Measurements from ENCODE around the gene SPOCD1.

SPOCD1 gene

DNA sequence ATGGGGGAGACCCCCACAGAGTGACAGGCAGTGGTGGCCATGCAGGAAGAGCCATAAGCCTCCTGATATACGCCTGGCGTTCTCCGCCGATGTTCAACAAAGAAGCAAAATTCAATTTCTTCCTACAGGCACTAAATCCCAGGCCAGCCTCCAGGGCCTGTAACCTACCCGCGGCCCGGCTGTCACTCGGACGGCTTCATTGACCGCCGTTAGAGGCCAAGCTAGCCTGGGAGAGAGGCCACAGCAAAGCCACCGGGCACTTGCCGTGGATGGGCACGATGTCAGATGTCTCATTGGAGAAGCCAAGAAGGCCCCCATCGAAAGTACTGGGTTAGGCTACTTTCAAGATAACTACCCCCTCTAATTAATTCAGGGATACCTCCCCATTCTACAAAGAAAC is 61.4 kb downstream of the SPOCD1 start:
- no peak for DNase-seq

DNA sequence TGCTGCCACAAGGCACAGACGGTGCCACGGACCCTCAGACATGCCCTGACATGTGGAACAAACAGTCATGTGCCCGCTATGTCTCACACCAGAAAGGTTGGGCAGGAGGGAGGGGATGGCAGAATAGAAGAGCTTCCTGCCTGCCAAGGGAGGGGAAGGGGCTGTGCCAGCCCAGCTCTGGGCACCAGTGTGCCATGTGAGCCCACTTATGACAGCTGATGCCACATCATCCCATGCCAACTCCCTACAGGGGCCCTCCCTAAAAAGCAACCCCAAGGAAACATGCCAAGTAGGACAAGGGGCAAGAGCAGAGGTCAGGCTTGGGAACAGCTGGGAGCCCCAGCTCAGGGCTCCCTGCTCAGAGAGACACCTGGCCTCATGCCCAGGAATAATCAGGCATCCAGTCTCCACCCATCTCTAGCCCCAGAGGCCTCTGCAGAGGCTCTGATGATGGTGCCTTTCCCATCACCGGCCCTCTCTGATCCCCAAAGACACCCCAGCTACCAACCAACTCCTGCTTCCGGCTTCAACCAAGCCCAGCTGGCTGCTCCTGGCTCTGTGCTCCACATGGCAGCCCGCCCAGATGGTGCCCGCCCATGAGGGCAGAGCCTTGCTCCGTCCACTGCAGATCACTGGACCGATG is 62.0 kb downstream of the SPOCD1 start:
- no peak for DNase-seq

DNA sequence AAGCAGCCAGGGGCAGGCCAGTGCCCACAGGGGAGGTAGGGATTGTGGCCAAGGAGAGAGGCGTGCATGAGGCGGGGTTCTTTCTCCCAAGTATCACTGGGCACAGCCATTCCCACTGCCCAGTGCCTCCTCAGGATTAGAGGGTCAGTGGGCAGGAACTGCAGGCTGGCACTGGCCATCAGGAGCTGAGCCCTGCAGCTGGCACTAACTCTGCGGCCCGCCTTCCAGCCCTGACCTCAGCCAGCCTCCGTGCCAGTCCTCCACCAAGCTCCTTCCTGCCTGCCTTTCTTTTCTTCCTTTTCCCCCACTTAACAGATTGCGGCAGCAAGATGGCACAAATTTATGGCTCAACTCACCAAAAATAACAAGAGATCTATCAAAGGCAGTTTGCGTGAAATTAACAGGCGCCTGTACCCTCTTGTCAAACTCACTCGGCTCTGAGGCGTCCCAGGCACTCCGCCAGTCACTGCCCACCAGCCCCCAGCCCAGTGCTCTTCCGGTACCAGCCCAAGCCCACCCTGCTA is 62.8 kb downstream of the SPOCD1 start:
- DNase-seq: no peak

DNA sequence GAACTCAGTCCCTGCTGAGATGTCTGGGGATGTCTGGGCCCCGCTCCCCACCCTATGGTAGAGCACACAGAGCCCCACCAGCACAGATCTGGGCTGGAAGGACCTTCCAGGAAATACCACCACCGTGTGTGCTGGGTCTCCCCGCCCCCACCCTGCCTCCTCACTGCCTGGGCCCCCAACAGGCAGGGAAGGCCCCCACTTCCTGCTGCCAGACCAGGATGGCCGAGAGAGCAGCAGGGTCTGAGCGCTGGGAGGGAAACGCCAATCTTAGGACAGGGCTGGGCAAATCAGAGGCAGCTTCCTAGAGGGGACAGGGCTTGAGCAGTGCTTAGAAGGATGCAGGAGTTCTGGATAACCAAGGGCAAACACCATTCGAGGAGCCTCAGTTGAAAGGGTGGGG is 63.6 kb downstream of the SPOCD1 start:
- no peak for DNase-seq

DNA sequence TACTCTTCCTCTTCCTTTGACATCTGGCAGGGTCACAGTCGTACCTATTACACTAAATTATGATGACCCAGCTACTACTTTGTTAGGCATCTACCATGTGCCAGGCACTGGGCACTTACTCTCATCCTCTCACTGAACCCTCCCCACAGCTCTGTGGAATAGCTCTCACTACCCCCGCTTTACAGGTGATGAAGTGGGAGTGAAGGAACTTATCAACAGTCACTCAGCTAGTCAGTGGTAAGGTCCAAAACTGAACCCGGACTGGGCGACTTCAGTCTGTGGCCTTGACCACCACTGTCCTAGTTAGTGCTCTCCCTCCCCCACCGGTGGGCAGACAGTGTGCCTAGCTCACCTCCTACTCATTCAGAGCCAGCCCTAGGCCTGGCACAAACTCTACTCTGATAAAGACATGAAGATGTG is 64.0 kb downstream of the SPOCD1 start:
- DNase-seq: no peak

DNA sequence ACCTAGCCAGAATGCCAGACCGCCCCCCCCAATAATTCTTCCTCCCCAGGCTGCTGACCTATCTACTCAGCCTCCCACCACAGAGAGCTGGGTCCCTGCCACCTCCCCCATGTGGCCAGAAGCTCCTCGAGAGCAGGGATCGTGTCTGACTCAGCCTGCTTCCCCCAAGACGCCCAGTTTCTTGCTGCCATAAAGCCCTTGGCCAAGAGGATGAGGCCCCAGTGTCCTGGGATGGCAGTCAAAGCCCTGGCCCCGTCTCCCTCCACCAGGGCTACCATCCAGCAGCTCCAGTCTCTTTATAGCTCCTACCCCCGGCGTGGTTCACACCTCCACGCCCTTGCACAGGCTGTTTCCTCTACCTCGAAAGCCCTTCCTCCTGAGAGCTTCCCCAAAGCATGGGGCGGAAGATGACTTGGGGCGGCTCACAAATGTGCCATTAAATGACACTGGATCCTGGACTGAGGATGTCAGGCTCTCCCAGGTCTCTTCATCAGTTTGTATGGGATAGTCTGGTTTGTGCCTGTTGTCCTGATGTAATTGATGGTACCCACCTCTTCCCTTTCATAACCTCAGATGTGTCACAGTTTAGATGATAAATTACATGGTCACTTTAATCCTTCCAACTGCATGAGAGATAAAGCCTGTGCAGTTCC is 64.8 kb downstream of the SPOCD1 start:
- peak; percentile 78 for DNase-seq

DNA sequence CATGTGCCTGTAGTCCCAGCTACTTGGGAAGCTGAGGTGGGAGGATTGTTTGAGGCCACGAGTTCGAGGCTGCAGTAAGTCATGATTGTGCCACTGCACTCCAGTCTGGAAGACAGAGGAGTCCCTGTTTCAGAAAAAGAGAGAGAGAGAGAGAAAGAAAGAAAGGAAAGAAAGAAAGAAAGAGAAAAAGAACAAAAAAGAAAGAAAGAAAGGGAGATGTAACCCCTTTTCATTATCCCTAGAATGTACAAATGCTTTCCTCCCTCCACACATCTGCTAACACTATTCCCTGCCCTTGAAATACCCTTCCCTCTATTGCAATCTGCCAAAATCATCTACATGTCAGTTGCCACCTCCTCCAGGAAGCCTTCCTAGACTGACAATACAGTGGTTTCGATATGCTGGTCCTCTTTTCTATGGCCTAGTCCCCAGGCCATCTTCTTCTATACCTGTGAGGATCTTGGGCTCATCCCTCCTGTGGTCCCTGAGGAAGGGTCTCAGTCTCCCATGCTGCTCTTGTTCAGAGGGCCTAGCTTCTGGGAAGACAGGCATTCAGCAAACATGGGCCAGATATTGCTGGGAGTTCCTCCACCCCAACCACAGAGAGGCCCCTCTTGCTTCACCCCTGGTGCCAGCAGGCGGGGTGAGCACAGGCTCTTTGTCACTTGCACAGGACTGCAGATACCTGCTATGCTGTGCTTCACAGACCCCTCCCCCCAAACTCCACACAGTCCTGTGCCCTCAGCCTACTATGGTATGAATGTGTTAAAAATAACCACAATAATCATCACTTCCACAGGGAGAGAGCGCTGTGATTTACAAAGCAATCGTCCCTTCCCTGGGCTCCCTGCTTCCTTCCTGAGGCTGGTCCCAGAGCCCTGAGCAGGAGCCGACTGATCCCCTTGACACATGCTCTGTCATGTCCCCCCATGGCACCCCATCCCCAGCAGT is 65.8 kb downstream of the SPOCD1 start:
- peak; percentile 54 for DNase-seq

DNA sequence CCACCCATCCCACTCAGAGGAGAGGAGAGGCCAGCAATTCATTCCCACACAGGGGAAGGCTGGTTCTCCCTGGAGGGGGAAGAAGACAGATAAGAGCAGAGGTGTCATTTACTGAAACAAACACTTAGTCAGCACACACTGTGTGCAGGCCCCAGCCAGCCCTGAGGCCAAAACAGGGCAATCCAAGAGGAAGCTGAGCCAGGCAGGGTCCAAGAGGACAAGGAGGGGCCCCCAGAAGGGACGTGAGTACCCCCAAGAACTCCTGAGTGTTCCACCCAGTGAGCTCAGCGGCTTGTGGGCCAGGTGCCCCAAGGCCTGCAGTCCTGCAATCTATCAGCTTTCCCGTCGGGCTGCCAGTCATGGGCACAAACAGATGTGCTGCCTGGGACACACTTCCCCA is 67.5 kb downstream of the SPOCD1 start:
- no peak for DNase-seq

DNA sequence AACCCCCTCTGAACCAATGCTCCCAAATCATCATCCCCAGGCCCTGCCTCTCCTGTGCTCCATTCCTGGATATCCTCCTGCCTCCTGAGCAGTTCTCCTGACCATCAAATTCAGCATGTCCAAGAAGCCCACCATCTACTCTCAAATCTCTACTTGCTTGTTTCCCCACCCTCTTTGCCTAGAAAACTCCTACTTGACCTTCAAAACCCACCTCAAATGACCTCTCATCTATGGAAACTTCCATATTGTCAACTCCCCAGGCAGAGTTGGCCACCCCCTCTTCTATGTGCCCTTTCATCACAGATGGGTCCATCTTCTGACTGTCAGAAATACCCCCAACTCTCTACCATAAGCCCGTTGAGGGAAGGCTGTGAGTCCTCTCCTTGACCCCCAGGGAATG is 68.5 kb downstream of the SPOCD1 start:
- no peak for DNase-seq

DNA sequence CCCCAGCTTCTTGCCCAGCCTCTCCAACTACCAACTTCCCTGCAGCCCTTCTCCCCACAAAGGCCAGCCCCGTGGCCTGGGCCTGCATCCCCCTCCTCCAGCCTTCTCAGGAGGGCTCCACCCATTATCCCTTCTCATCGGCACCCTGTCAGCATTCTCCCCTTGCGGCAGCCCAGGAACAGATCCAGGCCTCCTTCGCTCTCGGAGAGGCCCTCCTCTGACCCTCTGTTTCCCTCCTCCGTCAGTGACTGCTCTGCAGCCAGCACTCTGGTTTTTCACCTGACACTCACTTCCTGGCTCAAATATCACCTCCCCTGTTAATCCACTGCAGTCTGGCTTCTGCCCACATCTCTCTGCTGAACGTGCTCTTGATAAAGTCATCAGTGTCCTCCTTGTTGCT is 69.1 kb downstream of the SPOCD1 start:
- no peak for DNase-seq

DNA sequence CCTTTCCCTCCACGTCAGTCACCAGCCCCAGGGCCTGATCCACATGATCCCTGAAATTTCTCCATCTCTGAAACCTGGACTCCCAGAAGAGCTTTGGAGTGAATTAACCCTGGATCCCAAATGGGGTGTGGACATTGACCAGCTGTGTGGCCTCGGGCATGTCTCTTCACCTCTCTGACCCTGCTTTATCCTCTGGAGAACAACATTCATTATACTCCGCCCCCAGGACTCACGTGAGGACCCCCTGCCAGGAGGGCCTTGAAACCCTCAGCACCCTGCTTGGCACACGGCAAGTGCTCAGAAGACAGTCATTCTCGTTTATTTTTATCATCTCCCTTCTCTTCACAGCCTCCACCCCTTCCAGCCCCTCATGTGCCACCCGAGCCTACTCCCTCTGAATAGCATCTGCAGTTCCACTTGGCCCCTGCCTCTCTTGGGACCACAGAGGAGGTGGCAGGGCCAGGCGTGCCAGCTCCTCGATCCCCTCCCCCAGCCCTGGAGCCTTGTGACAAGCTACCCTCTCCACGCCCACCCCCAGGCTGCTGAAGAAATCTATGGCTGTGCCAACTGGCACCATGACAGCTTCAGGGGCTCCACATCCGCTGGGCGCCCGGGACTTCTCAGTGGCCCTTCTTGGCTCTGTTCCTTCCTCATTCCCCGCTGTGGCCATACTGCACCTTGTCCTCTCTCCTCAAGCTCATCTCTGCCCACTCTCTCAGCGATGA is 69.7 kb downstream of the SPOCD1 start:
- no peak for DNase-seq

DNA sequence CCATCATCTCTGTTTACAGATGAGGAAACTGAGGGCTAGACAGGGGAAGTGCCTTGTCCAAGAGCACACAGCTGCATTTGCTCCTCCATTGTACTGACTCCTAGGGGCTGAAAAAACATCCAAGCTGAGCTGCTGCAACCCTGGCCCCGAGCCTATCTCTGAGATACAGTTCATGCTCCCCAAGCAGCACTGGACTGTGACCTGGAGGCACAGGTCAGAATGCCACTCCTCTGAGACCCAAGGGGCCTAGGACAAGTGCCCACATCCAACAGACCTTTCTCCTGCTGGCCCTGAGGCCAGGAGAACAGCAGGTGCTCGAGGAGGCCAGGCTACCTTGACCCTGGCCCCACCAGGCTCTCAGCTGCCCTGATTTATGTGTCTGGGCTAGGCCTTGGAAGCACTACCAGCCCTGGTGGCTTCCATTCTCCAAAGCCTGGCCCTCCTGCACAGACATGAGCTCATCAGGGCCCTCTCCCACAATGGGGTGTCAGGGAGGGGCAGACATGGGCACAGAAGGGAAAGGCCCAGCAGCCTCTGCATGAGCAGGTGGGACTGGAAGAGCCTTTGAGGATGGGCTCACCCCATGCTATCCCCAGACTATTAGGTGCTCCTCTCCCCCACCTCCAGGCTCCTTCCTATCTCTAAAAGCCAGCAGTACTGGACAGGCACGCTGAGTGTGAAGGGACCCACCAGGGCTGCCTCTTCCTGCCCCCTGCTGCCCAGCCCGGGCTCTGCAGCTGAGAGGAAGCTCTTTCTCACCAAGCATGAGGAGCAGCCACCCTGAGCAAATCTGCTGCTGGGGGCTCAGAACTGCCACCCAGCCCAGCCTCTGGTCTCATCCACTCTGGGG is 70.5 kb downstream of the SPOCD1 start:
- DNase-seq: peak; percentile 65

DNA sequence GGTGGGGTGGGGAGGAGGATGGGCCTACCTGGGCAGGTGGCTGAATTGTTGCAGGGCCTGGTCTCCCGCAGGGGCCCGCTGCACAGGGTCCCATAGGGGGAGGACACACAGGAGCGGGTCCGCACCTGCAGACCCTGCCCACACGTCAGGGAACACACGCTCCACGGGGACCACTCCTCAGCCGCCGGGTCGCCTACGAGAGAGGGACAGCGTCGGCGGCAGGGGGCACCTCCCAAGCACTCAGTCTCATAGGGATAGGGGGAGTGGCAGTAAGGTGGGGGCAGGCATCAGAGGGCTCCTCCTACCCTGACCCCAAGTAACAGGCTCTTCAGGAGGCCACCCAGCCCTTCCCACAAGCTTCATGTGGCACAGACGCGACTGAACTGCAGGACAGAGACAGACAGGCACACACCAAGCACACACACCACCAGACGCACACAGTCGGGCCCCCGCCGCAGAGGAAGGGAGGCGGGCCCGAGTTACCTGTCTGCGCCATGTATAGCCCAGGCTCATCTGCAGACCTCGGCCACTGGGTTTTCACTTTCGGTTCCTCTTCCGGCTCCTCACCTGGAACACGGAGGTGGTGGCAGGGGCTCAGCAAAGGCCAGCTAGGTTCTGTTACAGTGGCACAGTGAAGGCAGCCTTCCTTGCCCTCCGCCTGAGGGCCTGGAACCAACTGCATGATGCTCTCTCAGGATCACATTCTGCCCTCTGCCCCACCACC is 71.5 kb downstream of the SPOCD1 start:
- no peak for DNase-seq

DNA sequence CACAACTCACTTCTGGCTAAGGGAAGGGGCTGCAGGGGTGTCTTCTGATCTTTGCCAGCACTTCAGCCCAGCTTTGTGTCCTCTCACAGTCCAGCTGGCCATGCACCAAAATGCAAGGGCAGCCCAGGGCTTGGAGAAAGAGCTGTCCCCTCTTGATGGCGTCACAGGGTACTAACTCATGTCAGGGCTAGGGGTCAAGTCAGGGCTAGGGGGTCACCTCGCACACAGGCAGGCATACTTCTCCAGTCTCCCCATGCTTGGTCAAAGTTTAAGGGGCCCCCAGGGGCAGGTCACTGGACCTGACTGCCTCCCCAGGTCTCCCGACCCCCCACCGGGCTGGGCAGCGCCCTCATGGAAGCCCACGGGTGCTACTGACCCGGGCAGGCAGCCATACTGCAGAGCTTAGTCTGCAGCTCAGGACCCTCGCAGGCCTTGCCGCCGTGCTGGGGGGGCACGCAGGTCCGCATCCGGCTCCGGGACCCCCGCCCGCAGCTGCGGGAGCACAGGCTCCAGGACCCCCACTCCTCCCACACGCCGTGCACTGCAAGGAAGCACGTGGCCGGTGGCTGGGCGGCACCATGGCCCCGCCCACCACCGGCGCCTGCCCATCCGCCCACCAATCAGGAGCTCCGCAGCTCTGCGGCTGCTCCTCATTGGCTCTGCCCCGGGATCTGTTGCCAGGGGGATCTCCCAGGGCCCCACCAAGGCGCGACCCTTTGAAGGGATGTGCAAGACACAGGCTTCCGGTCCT is 73.2 kb downstream of the SPOCD1 start:
- DNase-seq: no peak

Data from fibroblast of skin of right biceps (primary cell).